ENCODE data around the gene RNF150.
A peak's percentile ranks its signal among the peaks of the same experiment; 100 is the strongest.

The RNF150 gene

DNA sequence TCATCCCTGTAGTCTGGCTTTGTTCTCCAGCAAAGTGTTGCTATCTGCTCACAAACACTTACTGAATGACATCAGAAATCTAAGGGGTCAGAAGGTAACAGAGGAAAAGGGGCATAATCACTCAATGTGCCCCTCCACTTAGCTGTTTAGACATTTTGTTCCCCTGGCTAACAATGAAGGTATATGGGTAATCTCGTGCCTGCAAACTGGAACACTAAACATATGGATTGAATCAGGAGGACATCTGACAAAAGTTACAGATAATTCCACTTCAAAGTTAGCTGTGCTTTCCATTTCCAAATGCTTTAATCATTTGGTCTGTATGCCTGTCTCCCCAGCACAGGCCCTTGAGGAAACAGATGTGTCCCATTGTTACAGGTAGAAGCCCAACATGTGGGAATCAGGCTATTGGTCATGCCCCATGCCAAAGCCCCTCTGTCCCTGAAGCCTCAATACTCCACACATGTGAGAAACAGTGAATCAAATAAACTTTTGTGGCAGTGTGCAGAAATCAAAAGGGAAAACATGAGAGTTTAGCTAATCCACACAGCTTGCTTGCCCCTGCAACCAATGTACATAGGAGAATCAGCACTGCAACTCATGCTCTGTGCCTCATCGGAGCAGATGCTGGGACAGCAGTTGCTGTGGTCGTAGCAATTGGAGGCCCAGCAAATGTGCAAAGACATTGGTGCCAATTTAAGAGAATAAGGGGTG, 111.7 kb downstream of the RNF150 start:
- peak; percentile 34 for DNase-seq

DNA sequence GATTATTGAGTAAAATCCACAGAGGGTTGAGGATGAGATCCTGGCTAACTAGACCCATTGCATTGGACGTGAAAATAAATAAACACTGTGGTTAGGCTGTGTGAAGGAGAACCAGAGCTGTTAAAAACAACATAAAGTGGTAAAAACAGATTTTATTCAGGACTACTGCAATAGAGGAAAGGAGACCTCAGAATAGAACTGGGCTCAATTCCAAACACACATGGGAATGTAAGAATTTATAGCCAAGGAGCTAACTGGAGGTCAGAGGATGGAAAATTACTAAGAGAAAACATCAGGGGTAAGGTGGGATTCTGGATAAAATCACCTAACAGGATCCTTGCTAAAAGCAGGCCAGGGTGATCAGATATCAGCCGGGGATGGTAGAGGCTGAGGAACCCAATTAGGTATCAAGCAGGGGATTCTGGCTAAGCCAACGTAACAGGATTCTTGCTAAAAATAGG, 112.4 kb downstream of the RNF150 start:
- no peak for DNase-seq

DNA sequence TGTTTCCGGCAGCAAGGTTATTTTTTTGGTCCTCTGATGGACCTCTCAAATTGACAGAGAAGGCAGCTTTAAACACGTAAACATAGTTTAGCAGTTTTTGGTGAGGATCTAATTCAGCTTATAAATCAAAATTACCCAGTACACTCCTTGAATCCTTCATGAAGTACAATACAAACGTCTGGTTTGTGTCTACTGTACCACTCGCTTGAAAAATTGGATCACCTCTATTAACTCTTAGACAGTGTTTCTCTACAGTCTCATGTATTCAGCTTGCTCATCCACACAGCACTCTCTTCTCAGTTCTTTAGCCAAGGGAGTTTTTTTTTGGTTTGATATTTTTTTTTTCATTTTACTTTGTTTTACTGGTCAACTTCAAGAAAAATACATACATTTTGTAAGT, 113.5 kb downstream of the RNF150 start:
- no peak for DNase-seq

DNA sequence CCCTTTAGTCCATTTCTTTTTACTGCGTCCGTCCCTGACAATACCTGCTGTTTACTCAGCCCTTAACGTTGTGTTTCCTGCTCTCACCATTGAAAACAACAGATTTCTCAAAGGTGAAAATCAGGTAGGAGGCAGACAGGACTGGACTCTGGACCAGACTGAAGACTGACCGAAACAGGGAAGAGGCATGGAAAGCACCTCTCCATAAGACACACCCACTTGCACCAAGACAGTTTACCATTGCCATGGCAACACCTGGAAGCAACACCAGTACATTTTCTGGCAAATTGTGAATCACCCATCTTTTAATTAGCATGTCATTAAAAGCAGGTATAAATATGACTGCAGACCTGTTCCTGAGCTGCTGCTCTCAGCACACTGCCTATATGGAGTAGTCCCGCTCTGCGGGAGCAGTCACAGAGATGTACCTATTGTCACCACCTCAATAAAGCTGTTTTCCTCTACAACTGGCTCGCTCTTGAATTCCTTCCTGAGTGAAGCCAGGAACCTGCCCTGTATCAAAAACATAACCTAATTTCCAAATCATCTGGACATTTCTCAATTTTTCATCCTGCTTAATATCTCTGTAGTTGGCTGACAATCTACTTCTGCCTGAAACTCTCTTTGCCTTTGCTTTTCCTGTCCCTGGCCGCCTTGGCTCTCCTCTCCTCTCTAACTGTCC, 117.0 kb downstream of the RNF150 start:
- no peak for DNase-seq

DNA sequence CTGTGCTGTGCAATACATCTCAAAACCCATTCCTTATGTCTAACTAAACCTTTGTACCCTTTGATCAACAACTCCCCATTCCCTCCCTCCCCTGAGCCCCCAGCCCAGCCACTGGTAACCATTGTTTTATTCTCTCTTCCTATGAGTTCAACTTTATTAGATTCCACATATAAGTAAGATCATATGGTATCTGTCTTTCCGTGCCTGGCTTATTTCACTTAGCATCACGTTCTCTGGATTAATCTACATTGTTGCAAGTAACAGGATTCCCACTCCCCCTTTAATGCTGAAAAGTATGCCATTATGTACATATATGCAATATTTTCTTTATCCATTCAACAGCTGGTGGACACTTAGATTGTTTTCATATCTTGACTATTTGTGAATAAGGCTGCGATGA, 119.4 kb downstream of the RNF150 start:
- DNase-seq, result no peak

DNA sequence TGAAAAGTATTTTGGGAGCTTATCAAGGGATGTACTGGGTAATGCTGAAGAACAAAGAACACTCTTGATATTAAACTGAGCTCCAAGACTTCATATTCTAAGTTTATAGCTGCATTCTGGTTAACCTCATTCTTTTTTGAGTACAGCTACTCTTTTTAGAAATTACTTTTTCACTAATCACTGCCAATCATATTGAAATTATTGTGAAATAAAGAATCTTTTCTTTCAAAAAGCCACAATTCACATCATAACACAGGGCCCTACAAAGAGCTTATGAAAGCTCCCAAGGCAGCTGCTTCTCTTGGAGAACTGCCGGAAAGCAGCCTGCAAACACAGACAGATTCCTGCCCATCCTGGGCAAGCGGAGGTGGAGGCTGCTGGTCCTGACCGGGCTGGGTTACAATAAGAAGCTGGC, 121.4 kb downstream of the RNF150 start:
- no peak for DNase-seq

DNA sequence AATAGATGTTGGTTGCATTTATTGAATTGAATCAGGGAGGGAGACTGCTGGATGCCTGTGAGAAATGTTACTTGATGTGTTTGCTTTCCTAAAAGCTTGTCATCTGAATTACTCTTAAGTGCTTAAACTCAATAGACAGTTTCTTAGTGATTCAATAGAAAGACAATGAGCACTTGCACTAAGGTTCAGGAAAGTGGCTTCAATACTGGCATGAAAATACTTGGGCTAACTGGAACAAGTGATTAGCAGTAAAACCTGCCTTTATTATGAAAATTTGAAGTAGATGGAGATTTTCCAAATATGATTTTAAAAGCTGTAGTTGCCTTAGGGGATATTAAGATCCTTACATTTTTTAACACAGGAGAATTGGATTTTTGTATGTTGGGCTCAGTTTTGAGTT, 123.3 kb downstream of the RNF150 start:
- DNase-seq, result no peak

DNA sequence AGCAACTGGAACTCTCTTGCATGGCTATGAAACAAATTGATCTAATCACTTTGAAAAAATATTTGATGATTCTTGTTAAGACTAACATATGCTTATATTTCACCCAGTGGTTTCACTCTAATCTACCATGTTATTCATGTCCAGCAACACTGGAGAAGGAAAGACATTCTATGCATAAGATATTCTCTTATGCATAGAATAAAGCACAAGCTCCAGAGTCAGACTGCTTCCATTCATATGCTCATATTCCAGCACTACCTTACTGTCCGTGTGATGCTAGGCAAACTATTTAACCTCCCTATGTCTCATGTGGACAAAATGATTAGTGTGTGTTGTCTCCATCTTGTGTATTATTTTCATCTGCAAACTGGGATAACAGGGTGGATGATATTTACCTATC, 124.1 kb downstream of the RNF150 start:
- DNase-seq, result no peak

DNA sequence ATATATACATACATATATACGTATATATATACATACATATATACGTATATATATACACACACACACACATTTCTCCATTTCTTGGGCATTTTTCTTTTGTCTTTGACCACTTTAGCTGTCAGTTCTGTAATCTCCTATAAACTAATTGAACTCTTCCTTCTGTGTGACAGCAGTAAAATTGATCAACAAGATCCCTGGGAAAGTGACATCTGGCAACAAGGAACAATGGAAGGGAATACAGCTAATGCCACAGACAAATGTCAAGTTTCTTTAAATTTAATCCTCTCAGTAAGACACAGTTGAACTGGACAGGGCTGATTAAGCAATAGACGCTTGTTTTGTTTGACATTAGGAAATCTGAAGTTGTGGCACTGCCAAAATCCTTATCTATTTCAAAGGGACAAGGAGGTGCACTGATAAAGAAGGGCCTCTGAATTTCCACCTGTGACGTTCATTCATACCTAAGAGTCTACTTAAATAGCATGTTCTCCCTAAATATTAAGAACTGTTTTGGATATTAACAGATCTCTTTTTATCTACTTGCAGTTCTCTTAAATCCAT, 126.9 kb downstream of the RNF150 start:
- DNase-seq, result no peak

DNA sequence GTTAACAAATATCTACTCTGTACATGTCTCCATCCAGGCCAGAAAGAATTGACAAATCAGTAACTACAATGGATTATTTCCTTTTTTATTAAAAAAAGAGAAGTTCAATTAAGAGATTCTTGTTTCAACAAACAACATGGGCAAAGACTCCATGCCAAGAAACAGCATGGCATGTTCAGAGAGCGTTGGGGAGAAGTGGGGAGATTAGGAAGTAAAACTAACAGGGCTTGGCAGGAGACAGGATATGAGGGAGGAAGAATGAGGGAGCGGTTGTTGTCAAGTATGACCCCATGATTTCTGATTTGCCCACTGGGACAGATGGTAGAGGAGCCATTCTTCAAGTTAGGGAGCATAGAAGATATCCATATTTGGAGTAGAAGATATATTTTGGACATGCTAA, 128.4 kb downstream of the RNF150 start:
- DNase-seq, result no peak

DNA sequence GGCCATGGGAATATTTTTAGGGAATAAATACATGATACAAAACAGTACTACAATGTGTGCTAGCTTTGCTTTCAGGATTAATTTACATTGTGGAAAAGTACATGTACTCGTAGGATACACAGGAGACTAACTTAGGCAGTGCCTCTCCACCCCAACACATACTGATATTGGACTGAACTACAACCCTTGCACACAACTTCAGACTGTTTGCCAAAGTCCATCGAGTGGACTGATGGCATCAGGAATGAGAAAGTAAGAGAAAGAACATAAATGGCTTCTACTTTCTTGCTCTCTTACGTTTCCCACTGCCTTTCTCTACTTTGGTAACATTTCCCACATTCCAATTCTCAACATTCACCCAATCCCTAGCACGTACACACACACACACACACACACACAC, 130.1 kb downstream of the RNF150 start:
- DNase-seq, result no peak

DNA sequence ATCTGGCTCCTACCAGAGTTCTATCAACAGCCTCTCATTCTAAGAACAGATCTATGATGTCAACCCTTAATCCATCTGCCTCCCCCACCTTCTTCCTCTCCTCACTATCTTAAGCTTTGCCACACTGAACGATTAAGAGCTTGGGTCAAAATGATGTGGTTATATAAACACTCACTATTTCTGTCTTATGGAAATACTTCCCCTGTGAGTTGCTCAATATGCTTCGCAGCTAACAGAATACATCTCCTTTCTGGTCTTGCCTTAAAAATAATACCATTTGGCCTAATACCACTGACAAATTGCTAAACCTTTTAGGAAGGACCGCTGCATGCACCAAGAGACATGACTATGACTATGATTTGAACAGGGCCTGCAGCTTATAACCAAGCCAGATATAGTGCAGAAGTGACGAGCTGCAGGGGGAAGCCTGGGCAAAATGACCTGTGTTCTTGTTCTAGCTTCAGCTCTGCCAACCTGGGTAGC, 130.9 kb downstream of the RNF150 start:
- DNase-seq, result no peak

DNA sequence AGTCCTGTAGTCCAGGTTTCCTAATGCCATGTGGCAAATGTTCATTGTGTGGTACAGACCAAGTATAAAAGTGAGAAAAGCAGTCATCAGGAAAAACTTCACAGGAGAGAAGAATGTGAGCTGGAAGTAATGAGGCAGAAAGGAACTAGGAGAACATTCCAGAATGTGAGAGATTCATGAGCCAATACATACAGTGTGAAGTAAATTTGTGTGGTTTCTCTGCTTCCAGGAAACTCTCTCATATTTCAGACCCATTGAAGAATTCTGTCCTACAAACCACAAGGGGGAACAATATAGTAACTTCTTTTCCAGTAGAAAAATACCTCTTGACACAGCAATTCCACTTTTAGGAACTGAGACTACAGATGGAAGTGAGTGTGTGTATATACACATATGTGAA, 136.5 kb downstream of the RNF150 start:
- DNase-seq, result no peak

DNA sequence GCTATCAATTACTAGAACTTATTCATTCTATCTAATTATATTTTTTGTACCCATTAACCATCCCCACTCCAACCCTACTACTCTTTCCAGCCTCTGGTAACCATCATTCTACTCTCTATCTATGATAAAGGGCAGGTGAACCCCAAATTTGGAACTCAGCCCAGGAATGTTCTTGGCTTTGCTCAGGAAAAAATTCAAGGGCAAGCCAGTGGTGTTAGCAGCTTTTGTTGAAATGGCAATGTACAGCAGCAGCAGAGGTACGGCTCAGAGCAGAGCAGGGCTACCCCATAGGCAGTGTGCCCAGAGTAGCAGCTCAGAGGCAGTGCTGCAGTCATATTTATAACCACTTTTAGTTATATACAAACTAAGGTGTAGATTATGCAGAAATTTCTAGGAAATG, 138.2 kb downstream of the RNF150 start:
- DNase-seq, result no peak

DNA sequence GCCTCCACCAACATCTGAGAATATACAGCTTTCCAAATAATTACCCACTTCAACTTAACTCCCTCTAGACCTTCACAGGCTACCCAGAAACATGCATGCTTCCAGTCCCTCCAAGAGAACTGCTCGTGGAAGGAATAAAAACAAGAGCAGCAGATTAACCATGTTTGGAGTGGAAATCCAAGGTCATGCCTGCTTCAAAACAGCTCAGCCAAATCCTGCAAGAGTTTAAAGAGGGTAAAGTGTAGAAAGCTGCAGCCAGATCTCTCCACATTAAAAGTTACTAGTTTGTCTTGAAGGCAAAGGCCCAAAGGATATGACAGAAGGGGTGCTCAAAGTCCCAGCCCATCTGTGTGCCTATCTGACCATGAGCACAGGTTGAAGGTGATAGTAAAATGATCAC, 139.3 kb downstream of the RNF150 start:
- DNase-seq, result no peak

DNA sequence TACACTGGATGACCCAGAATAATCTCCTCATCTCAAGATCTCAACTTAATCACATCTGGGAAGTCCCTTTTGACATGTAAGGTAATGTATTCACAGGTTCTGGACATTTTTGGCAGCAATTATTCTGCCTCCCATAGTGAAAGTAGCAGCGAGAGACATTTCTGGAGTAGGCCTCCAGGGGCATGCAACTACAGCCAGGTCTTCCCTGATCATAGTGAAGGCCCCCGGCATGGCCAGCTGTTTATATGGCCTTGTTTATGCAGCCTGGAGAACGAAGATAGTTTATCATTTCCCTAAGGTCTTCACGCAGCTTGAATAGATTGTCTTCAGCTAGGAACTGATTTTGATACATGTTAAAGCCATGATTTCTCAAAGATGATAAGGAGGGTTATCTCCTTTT, 139.9 kb downstream of the RNF150 start:
- no peak for DNase-seq

DNA sequence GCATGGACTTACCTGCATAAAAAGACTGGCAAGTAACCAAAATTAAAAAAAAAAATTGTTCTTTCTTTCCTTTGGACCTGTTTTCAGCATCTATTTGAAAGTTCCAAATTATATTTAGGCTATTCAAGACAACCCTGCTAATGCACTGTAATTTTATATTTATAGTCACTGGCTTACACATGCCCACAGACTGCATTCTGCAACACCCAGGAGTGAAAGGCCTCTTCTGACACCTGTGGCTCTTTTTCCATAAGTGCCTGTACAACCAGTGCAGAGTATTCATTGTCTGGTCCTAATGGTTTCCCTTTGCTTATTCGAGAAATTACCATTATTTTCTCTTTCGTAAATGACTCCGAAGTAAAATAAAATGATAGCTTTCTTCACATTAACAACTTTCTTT, 143.3 kb downstream of the RNF150 start:
- no peak for DNase-seq

DNA sequence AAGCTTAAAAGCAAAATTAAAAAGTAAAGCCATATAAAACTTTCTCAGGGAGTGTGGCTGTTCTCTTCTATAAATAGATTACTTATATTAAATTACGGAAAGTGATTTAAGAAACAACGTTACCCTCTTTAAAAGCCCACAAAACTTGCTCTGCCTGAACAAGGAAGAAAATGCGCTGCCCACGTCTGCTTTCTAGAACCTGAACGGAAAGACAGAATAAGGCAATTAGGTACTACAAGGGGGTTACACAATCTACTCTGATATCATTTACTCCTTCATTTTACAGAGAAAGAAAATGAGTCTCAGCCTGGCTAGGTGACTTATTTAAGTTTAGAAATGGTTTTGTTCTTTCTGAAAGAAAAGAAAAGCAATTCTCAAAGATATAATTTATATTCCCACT, 147.2 kb downstream of the RNF150 start:
- no peak for DNase-seq

DNA sequence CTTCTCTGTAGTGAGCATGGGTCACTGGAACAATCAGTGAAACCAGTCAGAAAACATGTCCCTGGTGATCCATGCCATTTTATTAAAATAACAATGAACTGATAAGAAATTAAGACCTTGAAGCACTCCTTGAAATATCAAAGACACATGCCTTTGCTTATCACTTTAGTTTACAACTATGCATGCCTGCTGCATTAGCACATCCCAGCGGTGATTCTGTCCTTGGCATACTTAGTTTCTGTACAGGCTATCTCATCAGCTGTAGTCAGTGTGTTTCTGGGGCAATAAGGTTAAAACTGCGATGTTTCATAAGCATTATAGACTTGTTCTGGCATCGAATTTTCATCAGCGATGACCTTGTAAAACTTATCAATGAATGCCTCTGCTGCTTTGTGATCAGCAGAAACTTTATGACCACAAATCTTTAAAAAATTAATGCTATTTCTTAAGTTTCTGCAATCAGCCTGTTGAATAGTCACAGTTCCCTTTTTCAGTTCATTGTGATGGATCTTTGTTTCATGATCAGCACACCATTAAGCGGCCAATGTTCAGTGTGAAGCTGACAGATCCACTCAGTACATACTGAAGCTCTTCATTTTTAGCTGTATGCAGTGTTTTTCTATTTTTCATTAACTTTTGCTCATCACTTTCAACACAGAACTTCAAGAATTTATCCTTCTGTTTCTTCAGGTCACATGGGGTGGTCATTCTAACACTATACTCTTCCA, 150.5 kb downstream of the RNF150 start:
- no peak for DNase-seq

DNA sequence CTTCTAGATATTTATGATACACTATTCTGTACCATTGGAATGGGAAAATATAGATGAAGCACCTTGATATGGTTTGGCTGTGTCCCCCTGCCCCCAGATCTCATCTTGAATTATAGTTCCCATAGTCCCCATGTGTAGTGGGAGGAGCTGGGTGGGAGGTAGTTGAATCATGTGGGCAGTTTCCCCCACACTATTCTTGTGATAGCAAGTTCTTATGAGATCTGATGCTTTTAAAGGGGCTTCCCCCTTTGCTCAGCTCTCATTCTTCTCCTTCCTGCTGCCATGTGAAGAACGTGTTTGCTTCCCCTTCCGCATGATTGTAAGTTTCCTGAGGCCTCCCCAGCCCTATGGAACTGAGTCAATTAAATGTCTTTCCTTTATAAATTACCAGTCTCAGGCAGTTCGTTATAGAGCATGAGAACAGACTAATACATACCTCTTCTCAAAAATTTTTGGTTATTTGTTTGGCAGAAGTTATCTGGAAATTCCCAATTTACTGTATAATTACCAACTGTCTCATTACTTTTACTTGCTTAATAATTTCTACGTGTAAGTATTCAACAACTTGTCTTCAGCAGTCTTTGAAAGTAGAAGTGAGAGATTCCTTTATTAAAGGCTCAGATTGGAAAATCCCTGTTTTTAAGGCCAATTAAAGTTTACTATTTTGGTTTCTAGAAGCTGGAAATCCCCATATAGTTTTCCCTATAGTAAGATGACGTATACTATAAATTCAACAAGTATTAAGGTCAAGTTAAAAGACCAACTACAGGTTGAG, 152.7 kb downstream of the RNF150 start:
- DNase-seq, result no peak

DNA sequence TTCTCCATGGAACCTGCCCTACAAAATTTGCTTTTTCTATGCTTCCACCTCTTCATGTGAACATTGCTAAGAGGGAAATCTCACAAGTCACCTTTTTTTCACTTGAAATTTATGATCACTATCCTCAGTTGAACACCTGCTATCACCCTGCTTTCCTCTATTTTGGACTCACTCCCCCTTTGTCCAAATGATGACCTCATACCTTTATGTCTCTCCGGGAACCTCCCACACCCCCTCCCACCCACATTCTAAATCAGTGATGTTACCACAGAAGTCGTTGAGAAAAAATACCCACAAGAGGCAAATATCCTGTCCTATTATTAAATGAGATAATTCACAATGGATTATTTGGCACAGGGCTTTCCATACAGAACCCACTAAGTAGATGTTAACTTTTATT, 156.5 kb downstream of the RNF150 start:
- DNase-seq, result no peak

DNA sequence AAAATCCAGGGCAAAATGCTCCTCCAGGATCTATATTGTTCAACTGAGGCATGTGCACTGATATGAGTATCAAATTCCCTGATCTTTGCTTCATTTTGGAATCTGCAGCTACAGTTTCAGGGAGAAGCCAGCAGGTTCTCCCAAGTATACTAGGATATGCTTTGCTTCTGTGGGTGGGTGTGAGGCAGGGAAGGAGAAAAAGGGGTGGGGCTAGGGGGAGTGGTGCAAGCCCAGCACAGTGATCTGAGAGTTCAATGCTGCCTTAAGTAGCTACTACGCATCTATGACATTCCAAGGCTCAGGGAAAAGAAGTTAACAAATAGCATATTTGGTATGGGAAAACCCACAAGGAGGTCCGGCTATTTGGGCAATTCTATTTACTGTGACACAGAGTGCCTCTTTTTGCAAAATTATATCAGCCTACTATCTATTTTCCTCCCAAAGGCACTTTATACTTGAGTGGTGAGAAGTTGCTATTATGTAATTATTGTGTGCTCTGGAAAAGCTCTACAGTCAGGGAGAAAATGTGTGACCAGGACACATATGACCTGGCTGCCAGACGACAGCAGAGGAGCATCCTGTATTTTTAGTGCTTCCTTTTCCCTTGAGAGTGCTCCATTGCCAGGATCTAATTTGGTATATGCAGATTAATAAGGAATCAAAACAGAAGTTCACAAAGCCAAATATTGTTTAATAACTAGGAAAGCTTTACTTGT, 162.0 kb downstream of the RNF150 start:
- DNase-seq, result no peak

Measured in left hindlimb (tissue), 1 donor.